NT2/D1 (cell line): ENCODE data around the gene RUFY4.

Experiments used
- SUZ12 ChIP-seq: IDR thresholded peaks from 2 replicates; pipeline ENCODE4 v1.6.1; 2011; ENCODE audit not compliant: insufficient read length, insufficient read depth; ENCODE audit errors: extremely low read depth
- YY1 ChIP-seq: IDR thresholded peaks from 2 replicates; pipeline ENCODE4 v1.6.1; 2011; ENCODE audit not compliant: insufficient read length, insufficient read depth
- ZNF274 ChIP-seq: IDR thresholded peaks from 2 replicates; pipeline ENCODE4 v1.6.1; 2011; ENCODE audit warnings: mild to moderate bottlenecking, low read depth, low read length

DNA sequence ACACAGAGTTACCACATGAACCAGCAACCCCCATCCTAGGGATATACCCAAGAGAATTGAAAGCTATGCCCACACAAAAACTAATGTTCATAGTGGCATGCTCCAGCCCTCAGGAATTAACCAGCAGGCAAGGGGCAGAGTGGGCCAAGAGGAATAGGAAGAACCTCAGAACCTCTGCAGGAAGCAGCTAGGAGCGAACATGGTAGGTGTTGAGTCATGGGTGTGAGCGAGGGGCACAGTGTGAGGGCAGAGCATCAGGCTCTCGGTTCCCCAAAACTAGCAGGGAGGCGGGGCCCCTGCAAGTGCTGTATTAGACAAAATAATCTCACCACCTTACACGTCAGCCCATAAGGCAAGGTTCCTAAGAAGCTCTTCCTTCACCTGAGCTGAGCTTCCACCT, 5.6 kb upstream of the RUFY4 start:
- TF ChIP-seq ZNF274 = no peak
- no peak for TF ChIP-seq YY1
- no peak for TF ChIP-seq SUZ12
